IPS DF 6.9 (cell line): ENCODE measurements around the gene EML6.

Experiments used
- DNase-seq: peaks from one replicate; pipeline ENCODE4 v3.0.0-alpha.2; 2013; ENCODE audit warnings: low read depth, low spot score
- H3K27ac ChIP-seq: one replicate; pipeline ENCODE4 v1.5.1; 2013; ENCODE audit warnings: low read length, control low read depth
- H3K27me3 ChIP-seq: 2 replicates; pipeline ENCODE4 v1.6.1; 2013; ENCODE audit warnings: mild to moderate bottlenecking, low read length; ENCODE audit not compliant: control insufficient read depth, insufficient read depth
- H3K36me3 ChIP-seq: 2 replicates; pipeline ENCODE4 v1.6.1; 2013; ENCODE audit warnings: low read length; ENCODE audit not compliant: control insufficient read depth, insufficient read depth
- H3K4me1 ChIP-seq: 2 replicates; pipeline ENCODE4 v1.6.1; 2013; ENCODE audit warnings: low read length; ENCODE audit not compliant: control insufficient read depth, insufficient read depth
- H3K4me3 ChIP-seq: 2 replicates; pipeline ENCODE4 v1.5.1; 2013; ENCODE audit warnings: mild to moderate bottlenecking, low read length
- H3K9me3 ChIP-seq: 2 replicates; pipeline ENCODE4 v1.6.1; 2013; ENCODE audit warnings: low read length, inconsistent platforms; ENCODE audit not compliant: control insufficient read depth, insufficient read depth
- WGBS: extraction: QIAGEN DNeasy Blood & Tissue Kit; methylation state at CpG from one replicate; pipeline ENCODE4 v1.1.7; 2013; ENCODE audit warnings: mixed read lengths, missing lambda C conversion rate; ENCODE audit not compliant: insufficient read length, insufficient coverage; 5-methylcytosine and 5-hydroxymethylcytosine counted together

EML6 gene

DNA sequence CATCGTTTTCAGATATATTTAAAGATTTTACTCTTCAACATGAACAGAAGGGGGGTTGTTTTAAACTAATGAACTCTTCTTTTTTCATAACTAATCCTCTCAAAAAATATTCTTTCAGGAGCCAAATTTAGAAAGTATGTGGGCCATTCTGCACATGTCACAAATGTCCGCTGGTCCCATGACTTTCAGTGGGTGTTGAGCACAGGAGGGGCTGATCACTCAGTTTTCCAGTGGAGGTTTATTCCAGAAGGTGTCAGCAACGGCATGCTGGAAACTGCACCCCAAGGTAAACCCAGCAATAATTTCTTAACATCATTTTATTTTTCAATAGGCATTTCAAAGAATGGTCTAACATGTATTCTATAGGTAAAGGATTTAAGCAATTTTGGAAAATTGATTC lies 136.0 kb downstream of the EML6 start:
- Histone ChIP-seq H3K9me3 (no peaks in the 10 kb centered on the region), H3K27me3 (no peaks in the 10 kb centered on the region), H3K4me1 (no peaks in the 10 kb centered on the region), H3K4me3 (no peak overlapping the region), H3K27ac (no peak overlapping the region), H3K36me3 (no peaks in the 10 kb centered on the region)
- no CpG with 5 or more reads among the region's 3 CpGs for WGBS
- no peak for DNase-seq

GRCh38 chr2:54859997-54860701 lies 136.7 kb downstream of the EML6 start:
- Histone ChIP-seq H3K36me3 (no peaks in the 10 kb centered on the region), H3K4me3 (no peak overlapping the region), H3K27me3 (no peaks in the 10 kb centered on the region), H3K9me3 (no peaks in the 10 kb centered on the region), H3K27ac (no peak overlapping the region), H3K4me1 (no peaks in the 10 kb centered on the region)
- DNase-seq = no peak
- WGBS = no CpG with 5 or more reads among the region's 7 CpGs

- Histone ChIP-seq H3K27me3 (no peaks in the 10 kb centered on the region), H3K4me3 (no peak overlapping the region), H3K27ac (no peak overlapping the region), H3K36me3 (no peaks in the 10 kb centered on the region), H3K4me1 (no peaks in the 10 kb centered on the region), H3K9me3 (no peaks in the 10 kb centered on the region)
- no peak for DNase-seq
- WGBS = no CpG with 5 or more reads among the region's 4 CpGs
Observed at GRCh38 chr2:54862229-54862628, 138.8 kb downstream of the EML6 start.

GRCh38 chr2:54862742-54863141 lies 139.3 kb downstream of the EML6 start:
- Histone ChIP-seq H3K9me3 (no peaks in the 10 kb centered on the region), H3K4me1 (no peaks in the 10 kb centered on the region), H3K27me3 (no peaks in the 10 kb centered on the region), H3K4me3 (no peak overlapping the region), H3K27ac (no peak overlapping the region), H3K36me3 (no peaks in the 10 kb centered on the region)
- DNase-seq = no peak
- no CpG with 5 or more reads among the region's 2 CpGs for WGBS

GRCh38 chr2:54863660-54864059 lies 140.2 kb downstream of the EML6 start:
- no CpG with 5 or more reads among the region's 5 CpGs for WGBS
- Histone ChIP-seq H3K27me3 (no peaks in the 10 kb centered on the region), H3K36me3 (no peaks in the 10 kb centered on the region), H3K27ac (no peak overlapping the region), H3K4me3 (no peak overlapping the region), H3K9me3 (no peaks in the 10 kb centered on the region), H3K4me1 (no peaks in the 10 kb centered on the region)
- DNase-seq = no peak

GRCh38 chr2:54864096-54864495 lies 140.6 kb downstream of the EML6 start:
- Histone ChIP-seq H3K27me3 (no peaks in the 10 kb centered on the region), H3K36me3 (no peaks in the 10 kb centered on the region), H3K4me1 (no peaks in the 10 kb centered on the region), H3K4me3 (no peak overlapping the region), H3K27ac (no peak overlapping the region), H3K9me3 (no peaks in the 10 kb centered on the region)
- no CpG with 5 or more reads among the region's 1 CpG for WGBS
- DNase-seq = no peak

- no CpG with 5 or more reads among the region's 5 CpGs for WGBS
- Histone ChIP-seq H3K4me1 (no peaks in the 10 kb centered on the region), H3K9me3 (no peaks in the 10 kb centered on the region), H3K27ac (no peak overlapping the region), H3K4me3 (no peak overlapping the region), H3K27me3 (no peaks in the 10 kb centered on the region), H3K36me3 (no peaks in the 10 kb centered on the region)
- DNase-seq = no peak
Observed at GRCh38 chr2:54864727-54865126, 141.3 kb downstream of the EML6 start.

DNA sequence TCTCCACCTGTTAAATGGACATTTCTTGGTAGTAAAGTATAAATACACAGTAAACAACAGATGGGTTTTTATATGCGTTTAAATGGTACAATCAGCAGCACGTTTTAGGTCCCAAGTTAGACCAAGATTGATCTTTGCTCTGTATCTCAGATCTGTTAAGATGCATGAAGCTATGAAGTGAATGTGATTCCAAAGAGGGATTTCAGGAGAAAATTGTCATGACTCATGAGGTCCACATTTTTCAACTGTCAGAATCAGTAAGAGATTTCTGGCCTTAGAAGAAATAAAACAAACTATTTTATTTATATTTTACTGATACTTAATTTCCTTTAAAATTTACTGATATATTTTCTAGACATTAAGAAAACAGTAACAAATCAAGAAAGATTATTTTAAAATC lies 142.7 kb downstream of the EML6 start:
- Histone ChIP-seq H3K27me3 (no peaks in the 10 kb centered on the region), H3K4me3 (no peak overlapping the region), H3K9me3 (no peaks in the 10 kb centered on the region), H3K4me1 (no peaks in the 10 kb centered on the region), H3K27ac (no peak overlapping the region), H3K36me3 (no peaks in the 10 kb centered on the region)
- DNase-seq = no peak
- no CpG with 5 or more reads among the region's 2 CpGs for WGBS

GRCh38 chr2:54866868-54867267 lies 143.4 kb downstream of the EML6 start:
- Histone ChIP-seq H3K4me1 (no peaks in the 10 kb centered on the region), H3K27ac (no peak overlapping the region), H3K27me3 (no peaks in the 10 kb centered on the region), H3K4me3 (no peak overlapping the region), H3K9me3 (no peaks in the 10 kb centered on the region), H3K36me3 (no peaks in the 10 kb centered on the region)
- DNase-seq = no peak
- no CpG with 5 or more reads among the region's 5 CpGs for WGBS

- no peak for DNase-seq
- Histone ChIP-seq H3K27ac (no peak overlapping the region), H3K36me3 (no peaks in the 10 kb centered on the region), H3K9me3 (no peaks in the 10 kb centered on the region), H3K4me1 (no peaks in the 10 kb centered on the region), H3K27me3 (no peaks in the 10 kb centered on the region), H3K4me3 (no peak overlapping the region)
- WGBS = no CpG with 5 or more reads among the region's 2 CpGs
Observed at GRCh38 chr2:54867457-54867856, 144.0 kb downstream of the EML6 start.

DNA sequence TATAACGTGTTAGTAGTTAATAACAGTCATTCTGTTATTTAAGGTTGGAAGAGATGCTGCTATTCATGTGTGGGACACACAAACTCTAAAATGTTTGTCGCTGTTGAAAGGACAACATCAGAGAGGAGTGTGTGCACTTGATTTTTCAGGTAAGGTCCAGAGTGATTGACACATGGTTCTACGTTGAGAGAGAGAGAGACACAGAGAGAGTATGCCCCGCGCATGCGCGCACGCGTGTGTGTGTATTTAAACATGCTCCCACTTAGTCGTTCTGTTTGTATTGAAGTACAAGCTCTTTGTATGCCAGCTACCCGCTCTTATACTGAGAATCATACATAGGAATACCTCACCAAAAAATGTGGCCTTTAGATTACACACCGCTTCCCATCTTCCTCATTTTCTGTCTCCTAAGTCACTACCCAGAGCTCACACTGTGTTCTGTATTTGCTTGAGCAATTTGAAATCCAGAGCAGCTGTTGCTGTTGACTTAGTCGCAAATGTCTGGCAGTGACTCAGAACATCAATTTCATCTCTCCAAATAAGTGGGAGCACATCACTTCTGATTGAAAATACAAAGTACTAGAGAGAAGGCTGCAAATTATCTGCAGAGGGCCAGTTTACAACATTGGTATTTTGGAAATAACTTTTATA lies 148.1 kb downstream of the EML6 start:
- no CpG with 5 or more reads among the region's 13 CpGs for WGBS
- no peaks in the 10 kb centered on the region for H3K9me3 ChIP-seq
- no peaks in the 10 kb centered on the region for H3K27me3 ChIP-seq
- no peak overlapping the region for H3K27ac ChIP-seq
- DNase-seq = no peak
- no peaks in the 10 kb centered on the region for H3K36me3 ChIP-seq
- H3K4me3 ChIP-seq = no peak overlapping the region
- no peaks in the 10 kb centered on the region for H3K4me1 ChIP-seq
